Esophagus muscularis mucosa (tissue), 4 donors: ENCODE data around the gene STK40.
A peak's percentile ranks its signal among the peaks of the same experiment; 100 is the strongest.

ENCODE experiments used
- EP300 ChIP-seq: sonication (generic); formaldehyde crosslinking; IDR thresholded peaks from one replicate; pipeline ENCODE4 v1.6.1; 2017; ENCODE audit warnings: antibody characterized with exemption
- POLR2A ChIP-seq: fragments of 450-650 bp; IDR thresholded peaks from one replicate; pipeline ENCODE4 v1.6.1; 2017; ENCODE audit warnings: antibody characterized with exemption, moderate library complexity, mild to moderate bottlenecking, low read depth
- POLR2AphosphoS5 ChIP-seq, 2 donors: sonication (generic); formaldehyde crosslinking; IDR thresholded peaks; one replicate each; pipeline ENCODE4 v1.6.1; 2017; ENCODE audit warnings: antibody characterized with exemption in 2 of 2
- TF ChIP-seq, protein P1 (sequence below), 3 experiments: fragments of 200-600 bp in 2 of 3; fragments of 450-650 bp in 1 of 3; sonication (generic) in 2 of 3; IDR thresholded peaks; one replicate each; pipeline ENCODE4 v1.5.1; 2017 to 2019; ENCODE audit warnings: antibody characterized with exemption in 3 of 3, mild to moderate bottlenecking in 2 of 3, moderate library complexity in 1 of 3

DNA sequence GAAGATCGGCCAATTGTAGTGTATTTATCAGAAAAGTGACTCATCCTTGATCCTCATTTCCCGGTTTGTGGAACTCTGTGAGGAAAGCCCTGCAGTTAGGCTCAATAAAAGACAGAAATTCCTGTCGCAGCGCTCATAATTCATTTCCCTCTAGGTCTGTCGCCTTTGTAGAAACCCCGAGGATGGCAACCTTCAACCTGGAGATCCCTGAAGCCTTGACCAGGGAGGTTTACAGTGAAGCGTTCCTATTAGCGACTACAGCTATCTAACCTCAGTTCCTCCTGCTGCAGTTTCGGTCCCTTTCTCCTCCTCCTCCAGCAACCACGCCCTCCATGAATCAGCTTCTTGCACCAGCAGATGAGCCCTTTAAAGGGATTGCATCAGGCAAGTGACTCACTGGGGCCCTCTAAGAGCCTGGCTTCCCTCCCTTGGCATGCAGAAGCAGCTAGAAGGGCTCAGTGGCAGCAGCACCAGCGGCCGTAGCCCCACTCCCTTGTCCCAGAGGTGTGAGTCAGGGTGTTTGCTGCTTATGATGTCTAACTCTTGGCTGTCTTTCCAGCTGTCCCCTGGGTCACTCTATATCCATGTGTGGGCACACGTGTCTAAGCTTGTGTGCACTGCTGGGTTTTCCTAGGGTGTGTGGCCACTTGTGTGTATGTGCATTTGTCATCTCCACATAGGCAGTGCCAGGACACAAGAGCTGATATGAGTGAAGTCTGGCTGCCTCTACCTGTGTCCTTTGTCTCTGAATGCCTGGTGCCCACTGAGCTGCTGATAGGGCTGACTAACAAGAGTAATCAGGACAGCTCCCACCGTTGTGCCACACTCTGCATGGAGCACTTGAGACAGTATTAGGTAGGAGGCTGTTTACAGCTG is 779 bp upstream of the STK40 start:
- TF ChIP-seq EP300: peak; percentile 55
- TF ChIP-seq, protein P1, sequence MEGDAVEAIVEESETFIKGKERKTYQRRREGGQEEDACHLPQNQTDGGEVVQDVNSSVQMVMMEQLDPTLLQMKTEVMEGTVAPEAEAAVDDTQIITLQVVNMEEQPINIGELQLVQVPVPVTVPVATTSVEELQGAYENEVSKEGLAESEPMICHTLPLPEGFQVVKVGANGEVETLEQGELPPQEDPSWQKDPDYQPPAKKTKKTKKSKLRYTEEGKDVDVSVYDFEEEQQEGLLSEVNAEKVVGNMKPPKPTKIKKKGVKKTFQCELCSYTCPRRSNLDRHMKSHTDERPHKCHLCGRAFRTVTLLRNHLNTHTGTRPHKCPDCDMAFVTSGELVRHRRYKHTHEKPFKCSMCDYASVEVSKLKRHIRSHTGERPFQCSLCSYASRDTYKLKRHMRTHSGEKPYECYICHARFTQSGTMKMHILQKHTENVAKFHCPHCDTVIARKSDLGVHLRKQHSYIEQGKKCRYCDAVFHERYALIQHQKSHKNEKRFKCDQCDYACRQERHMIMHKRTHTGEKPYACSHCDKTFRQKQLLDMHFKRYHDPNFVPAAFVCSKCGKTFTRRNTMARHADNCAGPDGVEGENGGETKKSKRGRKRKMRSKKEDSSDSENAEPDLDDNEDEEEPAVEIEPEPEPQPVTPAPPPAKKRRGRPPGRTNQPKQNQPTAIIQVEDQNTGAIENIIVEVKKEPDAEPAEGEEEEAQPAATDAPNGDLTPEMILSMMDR (IDR thresholded peaks at IDR 0.05): no peak
- peak; percentile 98 to 99 for TF ChIP-seq POLR2AphosphoS5 (IDR thresholded peaks at IDR 0.05)
- peak; percentile 69 for TF ChIP-seq POLR2A
